Adrenal gland (tissue), 12 donors: ENCODE results near the gene PYCR2. TPM values are rescaled to one million over a fixed set of nuclear protein-coding genes. Genes with fewer than 3 reads are reported as not detected.

Experiments used
- DNase-seq, 7 donors: peaks; one replicate each; pipeline ENCODE4 v3.0.0-alpha.2; 2019 to 2020
- H3K27ac ChIP-seq, 5 donors: fragments of 200-600 bp; sonication (generic) in 4 of 5; 1 replicate in 3 of 5; 2 replicates in 2 of 5; pipeline versions ENCODE4 v1.5.1 to v1.8.0; 2016 to 2020; ENCODE audit warnings: mild to moderate bottlenecking in 1 of 5
- H3K27me3 ChIP-seq: fragments of 200-600 bp; 2 replicates; pipeline ENCODE4 v1.8.0; 2021
- H3K36me3 ChIP-seq, 2 donors: fragments of 200-600 bp; replicated peaks in 1 of 2; 1 replicate in 1 of 2; 2 replicates in 1 of 2; pipeline versions ENCODE4 v1.5.1 to v1.8.0; 2018 to 2022
- H3K4me1 ChIP-seq, 2 donors: fragments of 200-600 bp; replicated peaks in 1 of 2; 1 replicate in 1 of 2; 2 replicates in 1 of 2; pipeline versions ENCODE4 v1.5.1 to v1.8.0; 2018 to 2021
- H3K4me3 ChIP-seq, 4 donors: fragments of 200-600 bp; sonication (generic) in 3 of 4; one replicate each; pipeline ENCODE4 v1.5.1; 2016 to 2018
- H3K9me3 ChIP-seq, 3 donors: fragments of 200-600 bp; sonication (generic) in 1 of 3; replicated peaks in 1 of 3; 1 replicate in 2 of 3; 2 replicates in 1 of 3; pipeline versions ENCODE4 v1.5.1 to v1.8.0; 2016 to 2021
- POLR2A ChIP-seq, 2 donors: fragments of 450-650 bp; IDR thresholded peaks; one replicate each; pipeline ENCODE4 v1.6.1; 2017; ENCODE audit warnings: antibody characterized with exemption in 2 of 2, mild to moderate bottlenecking in 2 of 2, moderate library complexity in 1 of 2
- WGBS, 4 donors: extraction: QIAGEN DNeasy Blood & Tissue Kit in 2 of 4; methylation state at CpG; one replicate each; pipeline versions ENCODE4 v1.1.5 to v1.1.7; 2013 to 2017; 5-methylcytosine and 5-hydroxymethylcytosine counted together
- intact Hi-C, 2 donors: fragments of 100-400 bp; cut with DNase I; formaldehyde crosslinking; loops; one replicate each; pipeline versions ENCODE4 v1.14.1 to v1.15.0; 2022 to 2023
- polyA plus RNA-seq, 3 donors: library from polyadenylated mRNA; stranded (reverse); fragments of 200-250 nt in 2 of 3; fragments of 350-450 nt in 1 of 3; fragmentation: Illumina TruSeq in 1 of 3; extraction: RNeasy Lipid Tissue Mini Kit (QIAGEN cat#74804) in 1 of 3; gene quantifications; one replicate each; pipeline ENCODE4 v1.2.3, GENCODE V29; 2013 to 2014
- total RNA-seq, 9 donors: library from RNA; depleted of rRNA in 4 of 9; stranded (reverse); fragments of >200 nt in 4 of 9; fragments of 120-200 nt in 1 of 9; fragmentation: NEBNext Ultra II Directional in 1 of 9; extraction: Animal tissue kit (Norgen Biotek cat#: 25700) in 1 of 9; gene quantifications; one replicate each; pipeline versions ENCODE4 v1.1.0 to v1.2.4, GENCODE V29; 2013 to 2023
- TF ChIP-seq, protein P1 (sequence below), 6 experiments: fragments of 450-650 bp in 4 of 6; fragments of 200-600 bp in 2 of 6; sonication (generic) in 1 of 6; IDR thresholded peaks; 1 replicate in 5 of 6; 2 replicates in 1 of 6; pipeline versions ENCODE4 v1.5.1 to v1.8.0; 2016 to 2021; ENCODE audit warnings: antibody characterized with exemption in 6 of 6, mild to moderate bottlenecking in 2 of 6, moderate library complexity in 1 of 6
- donor health status: healthy with polysubstance abuse.
- donor health status: Bipolar disorder and iron deficiency.
- donor health status: DM: yes; HTN: yes; CAD: no.
- donor health status: DM: no; HTN: no; CAD: no.
- donor health status: DM: no; HTN: no; CAD: no.
- donor health status: DM: yes; HTN: yes; CAD: no.

The PYCR2 gene
- total and polyA plus RNA-seq, 12 donors, result 76.0 to 135 (median 84.2) TPM

DNA sequence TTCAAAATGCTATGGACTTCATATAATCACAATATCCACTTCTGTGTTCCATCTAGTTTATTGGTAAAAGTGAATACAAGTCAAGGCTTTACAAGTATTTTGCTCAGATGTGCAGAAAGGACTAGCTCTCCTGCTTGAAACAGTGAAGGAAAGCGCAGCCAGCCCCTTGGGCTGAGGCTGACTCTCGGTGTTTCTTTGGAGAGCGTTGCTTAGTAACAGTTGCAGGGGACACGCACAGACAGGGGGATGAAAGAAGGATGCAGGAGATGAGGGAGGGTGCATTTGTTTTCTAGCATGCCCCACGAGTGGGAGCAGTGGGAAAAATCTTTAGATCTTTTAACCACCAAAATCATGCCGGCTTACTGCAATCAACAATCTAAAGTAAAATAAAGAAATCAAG, 9.1 kb downstream of the PYCR2 start:
- Histone ChIP-seq H3K4me1 (peaks cover 10 to 18% of the 10 kb centered on the region in 2 donors), H3K4me3 (no peak overlapping the region), H3K36me3 (peaks cover 0 to 7% of the 10 kb centered on the region in 2 donors), H3K27ac (no peak overlapping the region), H3K27me3 (no peaks in the 10 kb centered on the region), H3K9me3 (no peaks in the 10 kb centered on the region)
- WGBS, 4 donors, result 88 to 97% (median 94%) methylated on average over 6 of the region's 6 CpGs
- TF ChIP-seq, protein P1, sequence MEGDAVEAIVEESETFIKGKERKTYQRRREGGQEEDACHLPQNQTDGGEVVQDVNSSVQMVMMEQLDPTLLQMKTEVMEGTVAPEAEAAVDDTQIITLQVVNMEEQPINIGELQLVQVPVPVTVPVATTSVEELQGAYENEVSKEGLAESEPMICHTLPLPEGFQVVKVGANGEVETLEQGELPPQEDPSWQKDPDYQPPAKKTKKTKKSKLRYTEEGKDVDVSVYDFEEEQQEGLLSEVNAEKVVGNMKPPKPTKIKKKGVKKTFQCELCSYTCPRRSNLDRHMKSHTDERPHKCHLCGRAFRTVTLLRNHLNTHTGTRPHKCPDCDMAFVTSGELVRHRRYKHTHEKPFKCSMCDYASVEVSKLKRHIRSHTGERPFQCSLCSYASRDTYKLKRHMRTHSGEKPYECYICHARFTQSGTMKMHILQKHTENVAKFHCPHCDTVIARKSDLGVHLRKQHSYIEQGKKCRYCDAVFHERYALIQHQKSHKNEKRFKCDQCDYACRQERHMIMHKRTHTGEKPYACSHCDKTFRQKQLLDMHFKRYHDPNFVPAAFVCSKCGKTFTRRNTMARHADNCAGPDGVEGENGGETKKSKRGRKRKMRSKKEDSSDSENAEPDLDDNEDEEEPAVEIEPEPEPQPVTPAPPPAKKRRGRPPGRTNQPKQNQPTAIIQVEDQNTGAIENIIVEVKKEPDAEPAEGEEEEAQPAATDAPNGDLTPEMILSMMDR (IDR thresholded peaks at IDR 0.05), result no peak
- no peak for TF ChIP-seq POLR2A (IDR thresholded peaks at IDR 0.05)
- no peak for DNase-seq
- intact Hi-C loops, result loop anchor here (5.0 to 10.0 kb wide), 3 partner anchors 70 to 438 kb away; partner anchors contain the start of gene SRP9 (in 1 of the 2)

DNA sequence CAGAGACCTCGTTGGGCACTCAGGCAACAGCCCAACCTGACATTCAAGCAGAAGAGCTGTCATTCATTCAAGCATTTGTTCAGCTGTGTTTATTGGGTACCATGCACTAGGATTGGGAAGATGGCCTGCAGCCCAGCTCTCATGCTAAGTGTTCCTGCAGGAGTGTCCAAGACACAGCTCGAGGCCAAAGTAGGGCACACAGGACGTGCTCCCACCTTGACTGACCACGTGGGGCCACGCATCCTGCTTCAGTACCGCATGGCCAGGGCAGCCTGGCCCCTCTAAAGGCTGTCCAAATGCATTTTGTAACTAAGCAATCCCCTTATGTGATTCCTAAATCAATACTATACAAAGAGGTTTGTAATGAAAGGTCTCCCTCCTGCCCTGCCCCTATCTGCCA, 9.7 kb downstream of the PYCR2 start:
- no peak overlapping the region for H3K4me3 ChIP-seq
- no peak for DNase-seq
- no peaks in the 10 kb centered on the region for H3K9me3 ChIP-seq
- 83 to 89% (median 87%) methylated on average over 3 to 6 of the region's 6 CpGs for WGBS, 4 donors
- TF ChIP-seq, protein P1 (IDR thresholded peaks at IDR 0.05), result no peak
- TF ChIP-seq POLR2A (IDR thresholded peaks at IDR 0.05), result no peak
- H3K36me3 ChIP-seq, result peaks cover 0 to 7% of the 10 kb centered on the region in 2 donors
- peaks cover 10 to 13% of the 10 kb centered on the region in 2 donors for H3K4me1 ChIP-seq
- no peaks in the 10 kb centered on the region for H3K27me3 ChIP-seq
- intact Hi-C loops, result loop anchor here (5.0 to 10.0 kb wide), 3 partner anchors 70 to 437 kb away; partner anchors contain the start of gene SRP9 (in 1 of the 2)
- H3K27ac ChIP-seq, result no peak overlapping the region

DNA sequence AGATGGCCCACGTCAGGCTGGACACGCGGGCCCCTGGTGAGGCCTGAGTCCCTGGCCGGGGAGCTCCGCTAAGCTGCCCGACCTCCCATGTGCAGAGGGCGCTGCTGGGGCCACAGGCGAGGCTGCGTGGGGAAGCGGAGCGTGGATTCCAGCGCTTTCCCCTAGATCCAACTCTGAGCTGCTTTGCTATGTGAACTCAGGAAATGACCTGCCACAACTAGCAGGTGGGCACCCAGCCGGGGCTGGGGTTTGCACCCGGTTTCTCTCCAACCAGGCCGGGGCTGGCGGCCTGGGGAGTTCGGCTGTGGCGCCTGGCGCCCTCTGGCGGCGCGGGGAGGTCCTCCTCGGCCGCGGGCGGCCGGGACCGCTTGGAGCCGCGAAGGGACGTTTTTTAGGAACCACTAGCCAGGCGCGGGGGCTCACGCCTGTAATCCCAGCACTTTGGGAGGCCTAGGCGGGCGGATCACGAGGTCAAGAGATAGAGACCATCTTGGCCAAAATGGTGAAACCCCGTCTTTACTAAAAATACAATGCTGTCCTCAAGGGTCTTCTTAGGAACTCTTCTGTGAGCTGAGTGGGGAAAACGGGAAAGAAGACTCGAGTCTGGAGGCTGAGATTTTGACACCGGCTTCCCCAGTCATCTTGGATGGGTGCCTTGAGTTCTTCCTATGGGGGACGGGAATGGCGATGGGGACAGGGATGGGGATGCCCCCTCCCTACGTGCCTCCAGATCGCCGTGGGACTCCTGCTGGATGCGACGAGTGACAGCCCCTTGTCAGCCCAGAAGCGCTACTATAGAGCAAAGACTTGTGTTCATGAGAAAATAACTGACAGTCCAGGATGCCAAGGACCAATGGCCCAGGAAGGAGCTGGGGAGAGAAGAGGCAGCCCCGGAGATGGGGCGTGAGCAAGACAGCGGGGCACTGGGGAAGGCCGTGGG, 12.6 kb downstream of the PYCR2 start:
- peak; percentile 53 to 78 (median 69) for DNase-seq
- intact Hi-C loops, result loop anchor here (2.0 to 10.0 kb wide), 4 partner anchors 67 to 437 kb away; partner anchors contain the start of gene SRP9 (in 1 of the 2)
- Histone ChIP-seq H3K36me3 (no peaks in the 10 kb centered on the region), H3K4me3 (peak overlapping the region in 2 of 4 donors; percentile 13 to 39), H3K27ac (no peak overlapping the region), H3K4me1 (peaks cover 10 to 12% of the 10 kb centered on the region in 2 donors), H3K27me3 (no peaks in the 10 kb centered on the region), H3K9me3 (no peaks in the 10 kb centered on the region)
- WGBS, 4 donors, result 28 to 32% (median 30%) methylated on average over 42 to 53 of the region's 53 CpGs
- TF ChIP-seq, protein P1 (IDR thresholded peaks at IDR 0.05), result peak; percentile 73 to 96 (median 88)
- no peak for TF ChIP-seq POLR2A (IDR thresholded peaks at IDR 0.05)

DNA sequence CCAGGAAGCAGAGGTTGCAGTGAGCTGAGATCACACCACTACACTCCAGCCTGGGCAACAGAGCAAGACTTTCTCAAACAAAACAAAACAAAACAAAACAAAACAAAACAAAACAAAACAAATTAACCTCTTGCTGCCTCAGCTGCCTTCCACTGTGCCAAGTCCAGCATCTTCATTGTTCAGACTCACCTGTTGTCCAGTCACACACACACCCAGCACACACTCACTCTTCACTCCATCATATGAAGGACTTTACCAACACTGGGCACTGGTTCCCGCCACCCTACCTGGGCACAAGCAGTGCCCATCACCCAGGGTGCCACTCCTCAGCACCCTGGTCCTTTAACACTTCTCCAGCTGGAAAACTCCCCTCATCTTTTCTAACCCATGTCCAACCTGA, 14.6 kb downstream of the PYCR2 start:
- intact Hi-C loops, result loop anchor here in 1 of 2 donors (5.0 kb wide), 1 partner anchor 132 kb away; the partner anchor contains the start of gene SRP9
- Histone ChIP-seq H3K27ac (no peak overlapping the region), H3K9me3 (no peaks in the 10 kb centered on the region), H3K27me3 (no peaks in the 10 kb centered on the region), H3K4me1 (peaks cover 10 to 12% of the 10 kb centered on the region in 2 donors), H3K4me3 (no peak overlapping the region), H3K36me3 (no peaks in the 10 kb centered on the region)
- no peak for DNase-seq
- TF ChIP-seq POLR2A (IDR thresholded peaks at IDR 0.05), result no peak
- TF ChIP-seq, protein P1 (IDR thresholded peaks at IDR 0.05), result no peak
- 89 to 100% (median 98%) methylated on average over 1 of the region's 1 CpG for WGBS, 4 donors
